Ecto neural progenitor cell (in vitro differentiated cells): ENCODE results near the gene MSL1.

ENCODE experiments used
- DNase-seq: peaks from one replicate; pipeline ENCODE4 v3.0.0-alpha.2; 2018; ENCODE audit warnings: low spot score

The MSL1 gene

GRCh38 chr17:40105861-40106759 is 15.7 kb upstream of the MSL1 start:
- DNase-seq: peak; percentile 47

- peak; percentile 65 for DNase-seq
These were observed 14.8 kb upstream of the MSL1 start for GRCh38 chr17:40106760-40107521.

- peak; percentile 58 for DNase-seq
These were observed 14.1 kb upstream of the MSL1 start for GRCh38 chr17:40107522-40108174.

GRCh38 chr17:40108970-40109824 is 12.6 kb upstream of the MSL1 start:
- DNase-seq: peak; percentile 45

GRCh38 chr17:40110026-40110845 is 11.5 kb upstream of the MSL1 start:
- DNase-seq: peak; percentile 72

GRCh38 chr17:40111221-40112128 is 10.3 kb upstream of the MSL1 start:
- peak; percentile 90 for DNase-seq

- DNase-seq: peak; percentile 45
These were observed 9.5 kb upstream of the MSL1 start for GRCh38 chr17:40112191-40112711.

GRCh38 chr17:40112718-40113109 is 9.1 kb upstream of the MSL1 start:
- DNase-seq: peak; percentile 49

- peak; percentile 94 for DNase-seq
These were observed 8.5 kb upstream of the MSL1 start for GRCh38 chr17:40113110-40113906.

- no peak for DNase-seq
These were observed 7.9 kb upstream of the MSL1 start for GRCh38 chr17:40113907-40114245.

GRCh38 chr17:40115101-40115436 is 6.7 kb upstream of the MSL1 start:
- DNase-seq: no peak

GRCh38 chr17:40122136-40122998 is 596 bp downstream of the MSL1 start:
- DNase-seq: peak; percentile 84

GRCh38 chr17:40122999-40123810 is 1.4 kb downstream of the MSL1 start:
- peak; percentile 89 for DNase-seq

GRCh38 chr17:40123811-40124114 is 2.0 kb downstream of the MSL1 start:
- DNase-seq: no peak

- no peak for DNase-seq
These were observed 2.7 kb downstream of the MSL1 start for GRCh38 chr17:40124279-40125141.

- DNase-seq: no peak
These were observed 7.7 kb downstream of the MSL1 start for GRCh38 chr17:40129498-40129897.
